Measurements from ENCODE around the gene LYST.

DNA sequence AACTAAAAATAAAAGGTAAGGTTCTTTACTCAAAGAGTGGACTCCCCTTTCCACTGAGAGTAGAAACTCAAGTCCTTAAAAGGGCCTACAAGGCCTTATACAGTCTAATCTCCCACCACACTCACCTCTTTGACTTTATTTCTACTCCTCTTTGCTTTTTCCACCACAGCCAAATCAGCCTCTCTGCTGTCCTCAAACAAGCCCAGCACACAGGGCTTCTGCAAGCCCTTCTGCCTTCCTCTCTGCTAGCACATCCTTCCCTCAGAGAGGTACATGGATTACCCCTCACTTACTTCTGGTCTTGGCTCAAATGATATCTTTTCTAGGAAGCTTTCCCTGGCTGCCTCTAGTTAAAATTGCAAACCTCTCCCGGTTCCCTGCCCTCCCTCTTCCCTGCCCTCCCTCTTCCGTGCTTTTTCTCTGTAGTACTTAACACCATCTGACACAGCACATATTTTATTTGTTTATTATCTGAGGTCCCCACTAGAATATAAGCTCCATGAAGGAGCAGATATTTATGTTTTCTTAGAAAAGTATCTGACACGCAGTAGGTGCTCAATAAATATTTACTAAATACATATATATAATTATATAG is 1.7 kb downstream of the LYST start:
- TF ChIP-seq POLR2A (IDR thresholded peaks at IDR 0.05) = no peak
- TF ChIP-seq CTCF (IDR thresholded peaks at IDR 0.05) = no peak

Measured in stomach (tissue), 4 donors.